Esophagus (tissue), 2 donors: ENCODE data around the gene NCAPD3. TPM values are rescaled to one million over a fixed set of nuclear protein-coding genes. Genes with fewer than 3 reads are reported as not detected.
"Not testable (repeated sequence)": the region's sequence is repeated elsewhere in the genome, so short reads cannot be mapped to it uniquely, and the experiment has no call there.

ENCODE experiments used
- H3K27ac ChIP-seq, 2 donors: one replicate each; pipeline ENCODE4 v1.5.1; 2013; ENCODE audit warnings: low read depth in 2 of 2, mild to moderate bottlenecking in 2 of 2, inconsistent platforms in 1 of 2, low read length in 1 of 2, moderate library complexity in 1 of 2
- H3K27me3 ChIP-seq, 2 donors: one replicate each; pipeline ENCODE4 v1.6.1; 2013; ENCODE audit warnings: low read length in 2 of 2, control low read depth in 1 of 2, mild to moderate bottlenecking in 1 of 2; ENCODE audit not compliant: insufficient read depth in 2 of 2, control insufficient read depth in 1 of 2
- H3K36me3 ChIP-seq, 2 donors: one replicate each; pipeline ENCODE4 v1.6.1; 2013; ENCODE audit warnings: low read length in 1 of 2; ENCODE audit not compliant: control insufficient read depth in 2 of 2, insufficient read depth in 2 of 2
- H3K4me1 ChIP-seq, 2 donors: one replicate each; pipeline ENCODE4 v1.6.1; 2013; ENCODE audit warnings: low read length in 1 of 2; ENCODE audit not compliant: control insufficient read depth in 2 of 2, insufficient read depth in 2 of 2
- H3K4me3 ChIP-seq, 2 donors: one replicate each; pipeline ENCODE4 v1.5.1; 2013; ENCODE audit warnings: low read length in 2 of 2, mild to moderate bottlenecking in 2 of 2, low read depth in 1 of 2, moderate library complexity in 1 of 2
- H3K9me3 ChIP-seq, 2 donors: one replicate each; pipeline ENCODE4 v1.6.1; 2013; ENCODE audit warnings: mild to moderate bottlenecking in 2 of 2, low read depth in 1 of 2, low read length in 1 of 2, moderate library complexity in 1 of 2; ENCODE audit not compliant: control insufficient read depth in 2 of 2, insufficient read depth in 1 of 2
- WGBS, 2 donors: extraction: QIAGEN DNeasy Blood & Tissue Kit; methylation state at CpG; one replicate each; pipeline ENCODE4 v1.1.7; 2013; 5-methylcytosine and 5-hydroxymethylcytosine counted together
- polyA plus RNA-seq, 2 donors: library from polyadenylated mRNA; stranded (reverse); fragments of 200-250 nt; gene quantifications; one replicate each; pipeline ENCODE4 v1.2.3, GENCODE V29; 2013
- donor health status: healthy with polysubstance abuse.
- donor health status: Bipolar disorder and iron deficiency.

The NCAPD3 gene
- polyA plus RNA-seq, 2 donors, result 4.7 to 8.9 TPM

DNA sequence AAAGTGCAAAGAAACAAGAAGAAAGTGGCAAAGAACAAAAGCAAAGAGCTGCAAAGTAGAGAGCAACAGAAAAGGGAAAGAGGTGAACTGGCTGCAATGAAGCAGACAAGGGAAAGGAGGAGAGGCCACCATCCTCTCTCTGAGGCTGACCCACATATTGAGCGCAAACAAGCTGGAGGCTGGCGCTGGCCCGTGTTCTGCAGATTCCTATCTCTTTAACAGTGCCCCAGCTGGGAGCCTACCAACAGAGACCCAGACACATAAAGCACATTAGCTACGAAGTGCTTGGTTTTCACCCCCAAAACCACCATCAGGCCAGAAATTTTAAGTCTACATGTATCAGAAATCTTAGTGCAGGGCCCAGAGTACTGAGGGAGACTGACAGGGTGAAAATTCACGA is 17.6 kb downstream of the NCAPD3 start:
- 90 to 91% methylated on average over 5 of the region's 5 CpGs for WGBS, 2 donors
- H3K4me3 ChIP-seq, result no peak overlapping the region
- H3K27me3 ChIP-seq, result no peaks in the 10 kb centered on the region
- peaks cover 0 to 2% of the 10 kb centered on the region in 2 donors for H3K4me1 ChIP-seq
- no peak overlapping the region for H3K27ac ChIP-seq
- H3K36me3 ChIP-seq, result peaks cover 0 to 6% of the 10 kb centered on the region in 2 donors
- no peaks in the 10 kb centered on the region for H3K9me3 ChIP-seq

DNA sequence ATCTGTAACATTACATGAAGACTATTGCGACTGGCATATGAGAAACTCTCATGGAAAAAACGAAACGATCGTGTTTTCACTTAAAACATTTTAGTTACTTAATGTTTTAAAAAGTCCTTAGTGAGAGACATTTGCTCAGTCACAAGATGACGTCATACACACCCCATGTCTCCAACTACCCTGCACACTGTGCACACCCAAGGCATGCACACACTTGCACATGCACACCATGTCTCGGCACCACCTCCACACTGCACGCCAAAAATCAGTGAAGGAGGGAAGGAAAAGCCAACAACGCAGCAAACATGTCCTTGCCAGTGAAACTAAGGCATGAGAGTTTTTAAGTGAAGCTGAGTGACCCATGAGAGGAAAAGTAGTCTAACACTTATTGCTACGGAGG is 18.0 kb downstream of the NCAPD3 start:
- Histone ChIP-seq H3K9me3 (no peaks in the 10 kb centered on the region), H3K4me1 (peaks cover 0 to 2% of the 10 kb centered on the region in 2 donors), H3K27ac (no peak overlapping the region), H3K4me3 (no peak overlapping the region), H3K36me3 (peaks cover 0 to 6% of the 10 kb centered on the region in 2 donors), H3K27me3 (no peaks in the 10 kb centered on the region)
- 80 to 83% methylated on average over 9 of the region's 9 CpGs for WGBS, 2 donors

- WGBS, 2 donors, result 93 to 95% methylated on average over 4 of the region's 4 CpGs
- Histone ChIP-seq H3K27ac (no peak overlapping the region), H3K4me1 (peaks cover 0 to 2% of the 10 kb centered on the region in 2 donors), H3K9me3 (no peaks in the 10 kb centered on the region), H3K27me3 (no peaks in the 10 kb centered on the region), H3K36me3 (peaks cover 0 to 6% of the 10 kb centered on the region in 2 donors), H3K4me3 (no peak overlapping the region)
Observed at GRCh38 chr11:134202661-134203060, 21.1 kb downstream of the NCAPD3 start.

- 96 to 97% methylated on average over 6 of the region's 6 CpGs for WGBS, 2 donors
- no peaks in the 10 kb centered on the region for H3K9me3 ChIP-seq
- no peak overlapping the region for H3K27ac ChIP-seq
- H3K27me3 ChIP-seq, result no peaks in the 10 kb centered on the region
- H3K36me3 ChIP-seq, result peaks cover 0 to 6% of the 10 kb centered on the region in 2 donors
- H3K4me1 ChIP-seq, result peaks cover 0 to under 1% of the 10 kb centered on the region in 2 donors
- H3K4me3 ChIP-seq, result no peak overlapping the region
Observed at GRCh38 chr11:134200688-134201087, 23.1 kb downstream of the NCAPD3 start.

- Histone ChIP-seq H3K36me3 (peaks cover 0 to 6% of the 10 kb centered on the region in 2 donors), H3K27ac (no peak overlapping the region), H3K4me1 (no peaks in the 10 kb centered on the region), H3K27me3 (no peaks in the 10 kb centered on the region), H3K4me3 (no peak overlapping the region), H3K9me3 (no peaks in the 10 kb centered on the region)
- WGBS, 2 donors, result 95 to 98% methylated on average over 9 of the region's 9 CpGs
Observed at GRCh38 chr11:134199531-134199930, 24.2 kb downstream of the NCAPD3 start.

DNA sequence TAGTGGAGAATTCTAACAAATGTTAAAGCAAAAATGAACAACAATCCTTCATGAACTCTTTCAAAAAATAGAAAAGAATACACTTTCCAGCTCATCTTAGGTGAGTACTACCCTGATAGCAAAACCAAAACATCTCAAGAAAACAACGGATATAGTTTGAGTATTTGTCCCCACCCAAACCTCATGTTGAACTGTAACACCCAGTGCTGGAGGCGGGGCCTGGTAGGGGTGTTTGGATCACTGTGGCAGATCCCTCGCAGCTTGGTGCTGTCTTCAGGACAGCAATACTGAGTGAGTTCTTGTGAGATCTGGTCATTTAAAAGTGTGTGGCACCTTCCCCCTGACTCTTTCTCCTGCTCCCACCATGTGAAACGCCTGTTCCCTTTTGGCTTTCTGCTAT is 27.0 kb downstream of the NCAPD3 start:
- H3K27ac ChIP-seq, result no peak overlapping the region
- no peak overlapping the region for H3K4me3 ChIP-seq
- H3K9me3 ChIP-seq, result no peaks in the 10 kb centered on the region
- H3K4me1 ChIP-seq, result no peaks in the 10 kb centered on the region
- H3K36me3 ChIP-seq, result peaks cover 3 to 5% of the 10 kb centered on the region in 2 donors
- H3K27me3 ChIP-seq, result no peaks in the 10 kb centered on the region
- 92 to 94% methylated on average over 4 of the region's 4 CpGs for WGBS, 2 donors

GRCh38 chr11:134188092-134188491 is 35.7 kb downstream of the NCAPD3 start:
- H3K36me3 ChIP-seq, result not testable (repeated sequence)

GRCh38 chr11:134181707-134182106 is 42.1 kb downstream of the NCAPD3 start:
- H3K27me3 ChIP-seq, result no peaks in the 10 kb centered on the region
- H3K4me3 ChIP-seq, result no peak overlapping the region
- H3K27ac ChIP-seq, result no peak overlapping the region
- 83 to 94% methylated on average over 4 of the region's 4 CpGs for WGBS, 2 donors
- H3K4me1 ChIP-seq, result no peaks in the 10 kb centered on the region
- peaks cover 9 to 20% of the 10 kb centered on the region in 2 donors for H3K36me3 ChIP-seq
- no peaks in the 10 kb centered on the region for H3K9me3 ChIP-seq

More at GRCh38 chr11:134188092-134188491, 35.7 kb downstream of the NCAPD3 start:
- not testable (repeated sequence) for H3K9me3 ChIP-seq, H3K4me3 ChIP-seq, H3K27me3 ChIP-seq, H3K4me1 ChIP-seq, H3K27ac ChIP-seq
- 98 to 99% methylated on average over 8 of the region's 8 CpGs for WGBS, 2 donors

GRCh38 chr11:134178032-134178674 is 45.6 kb downstream of the NCAPD3 start:
- Histone ChIP-seq H3K9me3 (no peaks in the 10 kb centered on the region), H3K4me1 (no peaks in the 10 kb centered on the region), H3K4me3 (no peak overlapping the region), H3K36me3 (peaks cover 16 to 25% of the 10 kb centered on the region in 2 donors), H3K27ac (no peak overlapping the region), H3K27me3 (no peaks in the 10 kb centered on the region)
- WGBS, 2 donors, result 70 to 75% methylated on average over 5 of the region's 5 CpGs

GRCh38 chr11:134176284-134176683 is 47.5 kb downstream of the NCAPD3 start:
- Histone ChIP-seq H3K36me3 (peaks cover 20 to 22% of the 10 kb centered on the region in 2 donors), H3K4me3 (no peak overlapping the region), H3K27me3 (no peaks in the 10 kb centered on the region), H3K4me1 (no peaks in the 10 kb centered on the region), H3K27ac (no peak overlapping the region), H3K9me3 (no peaks in the 10 kb centered on the region)
- WGBS, 2 donors, result 95 to 96% methylated on average over 13 of the region's 13 CpGs
